GM12878 (cell line): ENCODE data around the gene MRPS18A. TPM values are rescaled to one million over a fixed set of nuclear protein-coding genes. Genes with fewer than 3 reads are reported as not detected.

Experiments
- ATAC-seq: fragments of 200-7000 bp; cut with Tn5 transposase; 3 replicates; pipeline ENCODE4 v1.9.1; 2020; ENCODE audit warnings: mild to moderate bottlenecking, moderate library complexity
- BruUV-seq: library from RNA; stranded (reverse); fragments of 400-500 nt; replicated peaks from 2 replicates; lab custom pipeline; 2021; lab: Mats Ljungman, UMichigan
- CTCF ChIA-PET: fragments of 300-600 bp; sonication (Branson Sonifier 250); formaldehyde crosslinking; extraction: SDS; loops from one replicate; lab custom pipeline; 2021; ENCODE audit warnings: inconsistent platforms; lab: Yijun Ruan, JAX
- POLR2A ChIA-PET: fragments of 350-600 bp; formaldehyde crosslinking; extraction: SDS; loops from one replicate; lab custom pipeline; 2021; ENCODE audit warnings: inconsistent platforms; lab: Charles Lee
- RAD21 ChIA-PET: fragments of 300-600 bp; sonication (Branson Sonifier 250); formaldehyde crosslinking; loops from one replicate; lab custom pipeline; 2023; ENCODE audit warnings: antibody characterized with exemption; ENCODE audit not compliant: unreplicated experiment; lab: Charles Lee
- SMC1A ChIA-PET: fragments of 300-600 bp; sonication (Branson Sonifier 250); formaldehyde crosslinking; loops from one replicate; lab custom pipeline; 2023; ENCODE audit not compliant: unreplicated experiment, uncharacterized antibody; lab: Charles Lee
- DNase-seq: peaks from one replicate; pipeline ENCODE4 v3.0.0-alpha.2; 2011; ENCODE audit warnings: low read depth, low spot score
- FAIRE-seq: peaks from 3 replicates; lab custom pipeline; 2011; peaks lifted over from hg19 to GRCh38; lab: Jason Lieb, UNC
- H2AFZ ChIP-seq: 2 replicates; pipeline ENCODE4 v1.6.0; 2011; ENCODE audit warnings: low read depth, low read length, control low read depth; ENCODE audit not compliant: control insufficient read depth
- H3K27ac ChIP-seq: 2 replicates; pipeline ENCODE4 v1.5.1; 2011; ENCODE audit warnings: control low read depth; ENCODE audit not compliant: control insufficient read depth, insufficient read depth
- H3K27me3 ChIP-seq, 2 experiments: replicated peaks in 1 of 2; 2 replicates each; pipeline versions ENCODE4 v1.6.0 to v1.6.1; 2011; ENCODE audit warnings: low read length in 1 of 2; ENCODE audit not compliant: control insufficient read depth in 2 of 2, insufficient read depth in 2 of 2
- H3K36me3 ChIP-seq, 2 experiments: 2 replicates each; pipeline ENCODE4 v1.5.1; 2011; ENCODE audit warnings: low read length in 1 of 2; ENCODE audit not compliant: control insufficient read depth in 2 of 2, insufficient read depth in 2 of 2
- H3K4me1 ChIP-seq: 2 replicates; pipeline ENCODE4 v1.6.1; 2011; ENCODE audit warnings: mild to moderate bottlenecking, low read length, moderate library complexity, mixed read lengths; ENCODE audit not compliant: control insufficient read depth, insufficient read depth
- H3K4me2 ChIP-seq: 2 replicates; pipeline ENCODE4 v1.6.0; 2011; ENCODE audit warnings: control low read depth; ENCODE audit not compliant: control insufficient read depth, insufficient read depth
- H3K4me3 ChIP-seq: fragments of 200-600 bp; sonication (generic); 2 replicates; pipeline ENCODE4 v1.5.1; 2016
- H3K79me2 ChIP-seq: 2 replicates; pipeline ENCODE4 v1.6.0; 2011; ENCODE audit warnings: low read length; ENCODE audit not compliant: control insufficient read depth, insufficient read depth
- H3K9ac ChIP-seq: 2 replicates; pipeline ENCODE4 v1.8.0; 2011; ENCODE audit warnings: low read length, control low read depth, mixed read lengths; ENCODE audit not compliant: control insufficient read depth, insufficient read depth
- H3K9me3 ChIP-seq: replicated peaks from 3 replicates; pipeline ENCODE4 v1.5.1; 2011; ENCODE audit warnings: mild to moderate bottlenecking, low read length; ENCODE audit not compliant: control insufficient read depth, insufficient read depth
- H4K20me1 ChIP-seq: 2 replicates; pipeline ENCODE4 v1.6.0; 2011; ENCODE audit not compliant: control insufficient read depth, insufficient read depth
- ATF3 ChIP-seq: IDR thresholded peaks from 2 replicates; pipeline ENCODE4 v1.6.1; 2011; ENCODE audit warnings: low read depth, mild to moderate bottlenecking, low read length, moderate library complexity, borderline replicate concordance; ENCODE audit errors: extremely low read depth
- CHD1 ChIP-seq: IDR thresholded peaks from 2 replicates; pipeline ENCODE4 v1.6.1; 2012; ENCODE audit warnings: low read depth, low read length, improper control_type of control experiment
- HDAC2 ChIP-seq: fragments of 200-600 bp; sonication (generic); IDR thresholded peaks from 2 replicates; pipeline ENCODE4 v1.6.1; 2017
- HDGF ChIP-seq: fragments of 450-650 bp; IDR thresholded peaks from 2 replicates; pipeline ENCODE4 v1.6.1; 2016; ENCODE audit warnings: antibody characterized with exemption
- IKZF2 ChIP-seq, 2 experiments: fragments of 450-650 bp; IDR thresholded peaks; 2 replicates each; pipeline ENCODE4 v1.6.1; 2017; ENCODE audit warnings: mild to moderate bottlenecking in 2 of 2, moderate library complexity in 2 of 2
- MXI1 ChIP-seq: fragments of 150-350 bp; IDR thresholded peaks from 2 replicates; pipeline ENCODE4 v1.6.1; 2011; ENCODE audit warnings: low read depth, mild to moderate bottlenecking, inconsistent platforms, low read length, improper control_type of control experiment
- NFXL1 ChIP-seq: fragments of 450-650 bp; IDR thresholded peaks from 2 replicates; pipeline ENCODE4 v1.6.1; 2017; ENCODE audit warnings: antibody characterized with exemption, mild to moderate bottlenecking, borderline replicate concordance
- PAX8 ChIP-seq: fragments of 450-650 bp; IDR thresholded peaks from 2 replicates; pipeline ENCODE4 v1.6.1; 2017; ENCODE audit warnings: mild to moderate bottlenecking, moderate library complexity
- RELA ChIP-seq: fragments of 450-650 bp; IDR thresholded peaks from 2 replicates; pipeline ENCODE4 v1.8.0; 2014; ENCODE audit warnings: borderline replicate concordance; ENCODE audit not compliant: partially characterized antibody
- SKIL ChIP-seq: fragments of 450-650 bp; IDR thresholded peaks from 2 replicates; pipeline ENCODE4 v1.6.1; 2017; ENCODE audit warnings: mild to moderate bottlenecking, low read depth, inconsistent platforms; ENCODE audit not compliant: poor library complexity, severe bottlenecking
- SMARCA5 ChIP-seq: fragments of 450-650 bp; IDR thresholded peaks from 2 replicates; pipeline ENCODE4 v1.6.1; 2017; ENCODE audit warnings: mild to moderate bottlenecking
- TCF3 ChIP-seq: IDR thresholded peaks from 2 replicates; pipeline ENCODE4 v1.6.1; 2012; ENCODE audit warnings: low read depth, mild to moderate bottlenecking, low read length, borderline replicate concordance; ENCODE audit not compliant: insufficient read depth
- USF1 ChIP-seq: IDR thresholded peaks from 2 replicates; pipeline ENCODE4 v1.6.1; 2011; ENCODE audit warnings: borderline replicate concordance, low read depth, mild to moderate bottlenecking, moderate library complexity, mixed read lengths, low read length; ENCODE audit not compliant: insufficient read depth; ENCODE audit errors: extremely low read length
- YY1 ChIP-seq: IDR thresholded peaks from 2 replicates; pipeline ENCODE4 v1.6.1; 2011; ENCODE audit warnings: low read depth, mild to moderate bottlenecking, low read length
- ZNF687 ChIP-seq: fragments of 450-650 bp; IDR thresholded peaks from 2 replicates; pipeline ENCODE4 v1.6.1; 2017; ENCODE audit warnings: mild to moderate bottlenecking, moderate library complexity
- WGBS: methylation state at CpG from one replicate; pipeline ENCODE4 v1.1.6; 2016; ENCODE audit warnings: low lambda C conversion rate; ENCODE audit not compliant: insufficient replicate concordance, insufficient coverage; ENCODE audit errors: missing lambda C conversion rate; 5-methylcytosine and 5-hydroxymethylcytosine counted together
- in situ Hi-C: fragments of 300-500 bp; cut with MboI; formaldehyde crosslinking; loops from 9 replicates; pipeline ENCODE4 v1.14.3; 2018; ENCODE audit warnings: mixed read lengths
- intact Hi-C: fragments of 100-400 bp; cut with micrococcal nuclease; formaldehyde crosslinking; loops from one replicate; pipeline ENCODE4 v1.14.2; 2022; ENCODE audit not compliant: unreplicated experiment
- polyA plus RNA-seq, 11 experiments: library from polyadenylated mRNA; depleted of rRNA in 4 of 11; unstranded in 6 of 11; stranded (reverse) in 5 of 11; fragments of >200 nt; fragmentation: Nextera tagmentation in 4 of 11; fragmentation: Illumina TruSeq in 1 of 11; extraction: Ambion mirVana in 4 of 11; extraction: Trizol in 1 of 11; gene quantifications; 1 replicate in 1 of 11; 2 replicates in 10 of 11; pipeline versions ENCODE4 v1.2.1 to v1.2.3, GENCODE V29; 2011 to 2016; ENCODE audit warnings: inconsistent platforms in 2 of 11, missing spikeins in 2 of 11, low read depth in 1 of 11
- total RNA-seq, 4 experiments: library from RNA; depleted of rRNA in 3 of 4; stranded (reverse); fragments of >200 nt in 3 of 4; fragmentation: Illumina TruSeq in 1 of 4; extraction: Trizol in 1 of 4; gene quantifications; 2 replicates each; pipeline versions ENCODE4 v1.2.1 to v1.2.3, GENCODE V29; 2013 to 2021

MRPS18A gene
- total and polyA plus RNA-seq, 10 of the 15 experiments (the other 5 are each of a cell fraction or from before 2014, with no cell fraction given): 66.3 to 158 (median 98.7) TPM

GRCh38 chr6:43733471-43734293, 46.1 kb upstream of the MRPS18A start:
- Histone ChIP-seq H4K20me1 (no peaks in the 10 kb centered on the region), H3K27ac (peak overlapping the region; percentile 82), H3K9ac (peak overlapping the region; percentile 46; the same call in 1 of the 2 replicates), H3K4me1 (peaks cover 19% of the 10 kb centered on the region), H3K79me2 (no peaks in the 10 kb centered on the region), H2AFZ (peak overlapping the region; percentile 75), H3K36me3 (no peaks in the 10 kb centered on the region), H3K4me3 (no peak overlapping the region), H3K4me2 (peak overlapping the region; percentile 28; the same call in 1 of the 2 replicates), H3K9me3 (peaks cover 3% of the 10 kb centered on the region), H3K27me3 (no peaks in the 10 kb centered on the region)
- RAD21 ChIA-PET: interaction anchor here (0.9 to 2.1 kb wide), 5 partner anchors 9 to 346 kb away, joined by 3 to 13 read pairs (median 4); no protein-coding TSS in a partner anchor
- DNase-seq (peak; percentile 56), ATAC-seq (peak; percentile 91), FAIRE-seq (no peak)
- SMC1A ChIA-PET: interaction anchor here (0.8 to 1.2 kb wide), 4 partner anchors 9 to 341 kb away, joined by 3 to 7 read pairs (median 4); no protein-coding TSS in a partner anchor
- intact Hi-C loops (no loop called here), in situ Hi-C loops (no loop called here)
- CTCF ChIA-PET: interaction anchor here (0.7 to 1.6 kb wide), 2 partner anchors 9 to 268 kb away, joined by 3 to 10 read pairs; no protein-coding TSS in a partner anchor
- WGBS: 39% methylated on average over 8 of the region's 10 CpGs
- BruUV-seq: no TSS peak
- POLR2A ChIA-PET: interaction anchor here (1.1 to 1.2 kb wide), 2 partner anchors 9 to 36 kb away, joined by 4 read pairs; partner anchors contain the start of gene VEGFA
- TF ChIP-seq IKZF2 (IDR thresholded peaks at IDR 0.05): peak in 1 of 2 experiments; percentile 38; a peak in 2 of 4 replicates
- no peak for TF ChIP-seq USF1
- TF ChIP-seq NFXL1: no peak
- TF ChIP-seq SMARCA5: no peak
- TF ChIP-seq HDGF: no peak
- no peak for TF ChIP-seq HDAC2
- no peak for TF ChIP-seq PAX8
- no peak for TF ChIP-seq ATF3
- TF ChIP-seq YY1: no peak
- TF ChIP-seq MXI1: no peak
- no peak for TF ChIP-seq SKIL
- no peak for TF ChIP-seq CHD1
- 0 out of 2 replicates have a peak, but pooled peaks have one; percentile 37 for TF ChIP-seq TCF3
- no peak for TF ChIP-seq ZNF687
- no peak for TF ChIP-seq RELA
